ENCODE results near the gene ASCC1.
"Not testable (repeated sequence)": the region's sequence is repeated elsewhere in the genome, so short reads cannot be mapped to it uniquely, and the experiment has no call there.

Gene ASCC1

DNA sequence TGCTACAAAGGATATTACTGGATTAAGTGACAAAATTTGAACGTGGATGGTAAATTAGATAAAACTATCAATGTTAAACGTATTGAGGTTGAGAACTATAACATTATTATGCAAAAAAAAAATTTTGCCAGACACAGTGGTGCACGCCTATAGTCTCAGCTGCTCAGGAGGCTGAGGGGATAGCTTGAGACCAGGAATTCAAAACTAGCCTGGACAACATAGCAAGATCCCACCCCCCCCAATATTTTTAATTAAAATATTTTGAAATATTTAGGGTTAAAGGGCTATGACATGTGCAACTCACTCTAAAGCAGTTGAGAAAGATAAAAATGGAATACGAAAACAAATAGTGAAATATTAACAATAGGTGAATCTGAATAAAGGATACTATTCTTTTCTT lies 45.3 kb downstream of the ASCC1 start:
- ATAC-seq (no peak), DNase-seq (no peak)

DNA sequence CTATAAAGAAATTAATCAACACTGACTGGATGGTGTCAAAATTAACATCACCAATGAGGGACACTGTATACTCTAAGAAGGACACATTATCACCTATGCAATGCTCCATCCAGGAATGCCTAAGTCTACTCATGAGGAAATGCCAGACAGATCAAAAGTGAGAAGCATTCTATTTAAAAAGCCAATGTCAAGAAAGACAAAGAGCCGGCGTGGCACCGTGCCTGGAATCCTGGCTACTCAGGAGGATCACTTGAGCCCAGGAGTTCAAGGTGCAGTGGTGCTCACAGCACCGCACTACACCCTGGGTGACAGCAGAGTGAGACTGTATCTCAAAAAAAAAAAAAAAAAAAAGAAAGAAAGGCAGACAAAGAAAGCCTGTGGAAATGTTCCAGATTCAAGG lies 45.8 kb downstream of the ASCC1 start:
- ATAC-seq = no peak

DNA sequence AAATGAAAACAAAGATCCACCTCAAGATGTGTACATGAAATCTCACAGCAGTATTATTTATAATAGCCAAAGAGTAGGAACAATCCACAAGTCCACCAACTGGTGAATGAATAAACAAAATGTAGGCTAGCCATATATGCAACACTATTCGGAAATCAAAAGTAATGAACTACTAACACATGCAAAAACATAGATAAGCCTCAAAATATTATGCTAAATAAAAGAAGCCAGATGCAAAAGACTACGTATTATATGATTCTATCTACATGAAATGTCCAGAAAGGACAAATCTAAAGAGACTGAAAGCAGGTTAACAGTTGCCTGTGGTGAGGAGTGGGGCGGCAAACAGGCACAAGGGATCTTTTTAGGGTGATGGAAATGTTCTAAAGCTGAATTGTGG lies 49.0 kb downstream of the ASCC1 start:
- no peak for ATAC-seq
- no peak for DNase-seq

More for the DNA sequence above, 45.8 kb downstream of the ASCC1 start:
- no peak for DNase-seq

DNA sequence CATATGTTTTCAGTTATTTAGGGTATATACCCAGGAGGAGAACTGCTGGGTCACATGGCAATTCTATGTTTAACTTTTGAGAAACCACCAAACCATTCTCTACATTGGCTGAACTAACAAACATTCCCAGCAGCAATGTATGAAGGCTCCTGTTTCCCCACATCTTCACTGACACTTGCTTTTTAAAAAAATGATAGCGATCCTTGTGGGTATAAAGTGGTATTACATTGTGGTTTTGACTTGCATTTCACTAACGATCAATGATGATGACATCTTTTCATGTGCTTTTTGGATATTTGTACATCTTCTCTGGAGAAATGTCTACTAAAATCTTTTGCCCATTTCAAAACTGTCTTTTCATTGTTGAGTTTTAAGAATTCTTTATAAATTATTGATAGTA lies 51.5 kb downstream of the ASCC1 start:
- ATAC-seq (no peak), DNase-seq (no peak)

DNA sequence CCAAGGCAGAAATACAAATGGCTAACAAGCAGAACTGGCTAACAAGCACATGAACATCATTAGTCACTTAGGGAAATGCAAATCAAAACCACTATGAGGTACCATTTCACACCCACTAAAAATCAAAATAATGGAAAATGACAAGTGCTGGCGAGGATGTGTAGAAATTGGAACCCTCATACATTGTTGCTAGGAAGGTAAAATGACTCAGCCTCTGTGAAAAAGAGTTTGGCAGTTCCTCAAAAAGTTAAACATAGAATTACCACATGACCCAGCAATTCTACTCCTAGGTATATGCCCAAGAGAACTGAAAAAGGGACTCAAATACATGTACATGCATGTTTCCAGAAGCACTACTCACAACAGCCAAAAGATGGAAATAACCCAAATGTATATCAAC lies 53.1 kb downstream of the ASCC1 start:
- peak; percentile 97 for ATAC-seq
- DNase-seq = no peak

DNA sequence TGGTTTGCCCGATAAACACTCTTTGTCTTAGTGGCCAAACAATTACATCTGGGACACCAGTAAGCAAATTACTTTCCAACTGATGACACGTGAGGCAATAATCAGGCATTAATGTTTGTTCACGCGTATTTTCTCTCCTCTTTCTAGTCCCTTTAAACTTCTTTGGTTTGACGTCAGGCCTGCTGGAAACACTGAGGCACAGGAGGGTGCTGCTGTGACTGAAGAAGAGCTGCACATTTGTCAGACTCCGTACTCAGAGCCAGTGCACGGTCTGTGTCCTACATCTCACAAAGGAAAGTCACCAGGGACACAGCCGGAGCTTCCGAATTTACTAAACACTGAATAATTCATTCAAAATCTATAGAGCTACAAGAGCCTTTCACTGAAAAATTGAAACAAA lies 57.9 kb downstream of the ASCC1 start:
- ATAC-seq (no peak), DNase-seq (no peak)

DNA sequence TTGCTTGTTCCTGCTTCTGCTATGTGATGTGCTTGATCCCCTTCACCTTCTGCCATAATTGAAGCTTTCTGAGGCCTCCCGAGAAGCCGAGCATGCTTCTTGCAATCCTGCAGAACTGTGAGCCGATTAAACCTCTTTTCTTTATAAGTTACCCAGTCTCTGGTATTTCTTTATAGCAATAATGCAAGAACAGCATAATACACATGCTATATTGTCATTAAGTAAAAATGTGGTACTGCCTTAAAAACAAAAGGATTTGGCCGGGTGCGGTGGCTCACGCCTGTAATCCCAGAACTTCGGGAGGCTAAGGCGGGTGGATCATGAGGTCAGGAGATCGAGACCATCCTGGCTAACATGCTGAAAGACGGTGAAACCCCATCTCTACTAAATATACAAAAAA lies 59.9 kb downstream of the ASCC1 start:
- no peak for DNase-seq
- ATAC-seq = no peak

DNA sequence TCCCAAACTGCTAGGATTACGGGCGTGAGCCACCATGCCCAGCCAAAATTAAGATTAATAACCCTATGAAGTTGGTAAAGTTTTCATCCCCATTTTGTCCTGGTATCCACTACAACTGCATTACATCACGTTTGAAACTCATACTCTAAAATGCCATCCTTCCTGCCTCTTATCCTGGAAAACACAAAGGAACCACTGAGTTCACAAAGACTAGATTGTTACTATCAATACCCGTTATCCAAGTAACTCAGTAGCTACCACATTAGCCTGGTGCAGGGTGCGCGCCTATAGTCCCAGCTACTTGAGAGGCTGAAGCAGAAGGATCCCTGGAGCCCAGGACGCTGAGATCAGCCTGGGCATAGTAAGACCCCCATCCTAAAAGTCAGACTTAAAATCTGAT lies 63.8 kb downstream of the ASCC1 start:
- DNase-seq (no peak), ATAC-seq (no peak)

DNA sequence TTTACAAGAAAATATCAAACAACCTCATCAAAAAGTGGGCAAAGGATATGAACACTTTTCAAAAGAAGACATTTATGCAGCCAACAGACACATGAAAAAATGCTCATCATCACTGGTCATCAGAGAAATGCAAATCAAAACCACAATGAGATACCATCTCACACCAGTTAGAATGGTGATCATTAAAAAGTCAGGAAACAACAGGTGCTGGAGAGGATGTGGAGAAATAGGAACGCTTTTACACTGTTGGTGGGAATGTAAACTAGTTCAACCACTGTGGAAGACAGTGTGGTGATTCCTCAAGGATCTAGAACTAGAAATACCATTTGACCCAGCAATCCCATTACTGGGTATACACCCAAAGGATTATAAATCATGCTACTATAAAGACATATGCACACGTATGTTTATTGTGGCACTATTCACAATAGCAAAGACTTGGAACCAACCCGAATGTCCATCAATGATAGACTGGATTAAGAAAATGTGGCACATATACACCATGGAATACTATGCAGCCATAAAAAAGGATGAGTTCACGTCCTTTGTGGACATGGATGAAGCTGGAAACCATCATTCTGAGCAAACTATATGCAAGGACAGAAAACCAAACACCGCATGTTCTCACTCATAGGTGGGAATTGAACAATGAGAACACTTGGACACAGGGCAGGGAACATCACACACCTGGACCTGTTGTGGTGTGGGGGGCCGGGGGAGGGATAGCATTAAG lies 65.2 kb downstream of the ASCC1 start:
- ATAC-seq, DNase-seq: not testable (repeated sequence)

DNA sequence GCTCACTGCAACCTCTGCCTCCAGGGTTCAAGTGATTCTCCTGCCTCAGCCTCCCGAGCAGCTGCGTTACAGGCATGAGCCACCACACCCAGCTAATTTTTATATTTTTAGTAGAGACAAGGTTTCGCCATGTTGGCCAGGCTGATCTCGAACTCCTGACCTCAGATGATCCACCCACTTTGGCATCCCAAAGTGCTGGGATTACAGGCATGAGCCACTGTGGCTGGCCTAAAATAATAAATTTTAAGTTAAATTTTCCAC lies 68.8 kb downstream of the ASCC1 start:
- ATAC-seq, DNase-seq: not testable (repeated sequence)

DNA sequence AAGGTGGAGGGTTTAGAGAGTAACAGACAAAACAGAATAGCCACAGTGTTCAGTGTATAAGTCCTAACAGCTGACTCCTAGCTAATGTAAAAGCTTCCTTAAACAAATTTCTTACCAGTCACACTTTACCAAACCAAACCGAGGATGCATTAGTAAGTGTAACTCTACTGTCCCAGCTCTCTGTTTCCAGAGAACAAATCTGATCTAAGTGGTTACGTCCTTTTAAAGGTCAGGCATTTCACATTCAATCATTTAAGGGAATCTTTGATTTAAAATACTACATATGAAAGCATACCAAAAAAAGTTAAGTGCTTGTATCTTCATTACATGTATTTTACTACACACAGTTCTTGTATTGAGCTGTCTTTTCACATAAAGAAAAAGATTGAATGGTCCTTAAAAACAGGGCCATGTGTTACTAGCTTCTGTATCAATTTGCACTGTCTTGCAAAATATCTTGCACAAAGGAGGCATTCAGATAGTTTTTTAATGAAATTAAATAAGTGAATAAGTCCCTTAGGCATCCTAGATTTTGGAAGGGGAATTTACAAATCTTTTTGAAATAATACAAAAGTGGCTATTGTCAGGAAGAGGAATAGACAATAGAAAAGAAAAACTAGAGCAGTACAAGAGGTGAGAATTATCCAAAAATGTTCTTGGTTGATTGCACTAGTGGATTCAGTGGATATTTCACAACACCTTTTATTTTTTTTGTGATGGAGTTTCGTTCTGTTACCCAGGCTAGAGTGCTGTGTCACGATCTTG lies 69.3 kb downstream of the ASCC1 start:
- no peak for DNase-seq
- ATAC-seq = no peak

DNA sequence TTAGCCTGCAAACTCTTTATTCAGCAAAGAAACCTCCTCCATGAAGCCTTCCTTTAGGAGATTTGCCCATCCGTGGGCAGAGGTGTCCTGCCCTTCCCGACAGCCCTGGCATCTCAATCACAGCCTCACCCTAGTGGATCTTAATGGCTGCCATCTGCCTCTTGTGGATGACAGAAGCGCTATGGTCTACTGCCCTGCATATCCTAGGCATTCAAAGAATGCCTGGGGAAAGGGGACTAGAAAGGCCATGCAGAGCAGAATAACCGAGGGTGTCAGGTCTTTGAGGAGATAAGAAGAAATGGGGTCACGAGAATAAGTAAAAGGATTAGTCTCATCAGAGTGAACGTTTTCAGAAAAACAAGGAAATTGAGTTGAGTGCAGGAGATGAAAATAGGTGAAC lies 70.0 kb downstream of the ASCC1 start:
- DNase-seq = no peak
- no peak for ATAC-seq

DNA sequence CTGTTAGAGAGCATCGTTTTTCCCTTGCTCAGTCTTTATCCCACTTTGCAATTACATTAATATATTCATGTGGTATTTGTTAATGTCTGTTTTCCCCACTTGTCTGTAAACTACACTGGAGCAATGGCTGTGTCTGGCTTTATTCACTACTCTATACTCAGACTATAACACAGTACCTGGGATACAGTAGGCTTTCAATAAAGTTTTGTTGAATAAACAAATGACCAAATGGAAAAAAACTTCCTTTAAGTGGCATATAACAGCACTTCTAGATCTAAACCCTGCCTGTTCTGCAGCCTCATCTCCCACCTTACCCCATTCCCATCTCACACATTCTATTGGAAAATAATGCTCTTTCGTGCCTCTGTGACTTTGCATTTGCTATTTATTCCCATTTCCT lies 70.4 kb downstream of the ASCC1 start:
- no peak for ATAC-seq
- DNase-seq = no peak

DNA sequence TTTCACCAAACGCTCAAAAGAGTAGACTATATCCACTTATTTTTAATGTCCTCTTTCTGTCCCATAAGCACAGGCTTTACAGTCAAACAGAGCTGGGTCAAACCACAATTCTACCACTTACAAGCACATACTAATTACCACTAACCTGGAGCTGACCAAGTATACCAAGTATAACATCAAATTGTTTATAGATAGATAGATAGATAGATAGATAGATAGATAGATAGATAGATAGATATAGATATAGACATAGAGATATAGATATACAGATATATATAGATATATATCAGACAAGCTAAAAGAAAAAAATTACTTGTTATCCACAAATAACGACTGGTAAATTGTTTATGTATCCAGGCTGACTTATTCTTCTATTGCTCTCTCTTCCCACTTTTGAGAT lies 75.2 kb downstream of the ASCC1 start:
- no peak for ATAC-seq
- no peak for DNase-seq

DNA sequence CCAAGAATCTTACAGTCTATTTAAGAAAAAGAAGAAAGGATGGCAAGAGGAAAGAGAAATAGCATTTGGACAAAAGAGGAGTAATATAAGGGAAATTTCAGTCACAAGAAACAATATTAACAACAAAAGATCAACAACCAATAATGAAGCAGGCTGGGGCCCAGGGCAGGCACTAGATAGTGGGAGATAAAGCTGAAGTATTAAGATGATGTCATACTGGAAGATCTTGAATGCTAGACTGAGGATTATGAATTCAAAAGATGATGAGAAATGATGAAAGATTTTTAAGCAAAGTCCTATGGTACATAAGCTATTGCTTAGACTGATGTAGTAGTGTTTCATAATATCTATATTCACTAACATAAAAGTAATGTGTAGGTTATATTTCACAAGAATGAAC lies 75.9 kb downstream of the ASCC1 start:
- DNase-seq (no peak), ATAC-seq (no peak)

DNA sequence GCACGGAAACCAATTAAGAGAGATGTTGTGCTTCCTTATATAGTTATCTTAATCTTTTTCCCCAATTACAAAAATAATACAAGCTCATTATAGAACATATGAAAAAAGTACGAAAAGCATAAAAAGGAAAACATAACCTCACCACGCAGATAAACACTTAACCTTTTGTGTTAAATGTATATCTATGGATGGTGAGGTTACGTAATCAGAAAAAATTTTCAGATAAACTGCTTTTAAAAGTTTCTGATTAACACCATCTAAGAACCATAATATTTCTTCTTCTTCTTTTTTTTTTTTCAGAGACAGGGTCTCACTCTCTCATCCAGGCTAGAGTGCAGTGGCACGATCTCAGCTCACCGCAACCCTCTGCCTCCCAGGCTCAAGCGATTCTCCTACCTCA lies 78.5 kb downstream of the ASCC1 start:
- ATAC-seq (no peak), DNase-seq (no peak)

DNA sequence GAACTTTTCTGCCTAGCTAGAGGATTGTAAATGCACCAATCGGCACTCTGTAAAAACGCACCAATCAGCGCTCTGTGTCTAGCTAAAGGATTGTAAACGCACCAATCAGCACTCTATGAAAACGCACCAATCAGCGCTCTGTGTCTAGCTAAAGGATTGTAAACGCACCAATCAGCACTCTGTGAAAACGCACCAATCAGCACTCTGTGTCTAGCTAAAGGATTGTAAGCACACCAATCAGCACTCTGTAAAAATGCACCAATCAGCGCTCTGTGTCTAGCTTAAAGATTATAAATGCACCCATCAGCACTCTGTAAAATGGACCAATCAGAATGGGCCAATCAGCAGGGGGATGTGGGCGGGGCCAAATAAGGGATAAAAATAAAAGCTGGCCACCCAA lies 79.9 kb downstream of the ASCC1 start:
- DNase-seq, ATAC-seq: not testable (repeated sequence)

DNA sequence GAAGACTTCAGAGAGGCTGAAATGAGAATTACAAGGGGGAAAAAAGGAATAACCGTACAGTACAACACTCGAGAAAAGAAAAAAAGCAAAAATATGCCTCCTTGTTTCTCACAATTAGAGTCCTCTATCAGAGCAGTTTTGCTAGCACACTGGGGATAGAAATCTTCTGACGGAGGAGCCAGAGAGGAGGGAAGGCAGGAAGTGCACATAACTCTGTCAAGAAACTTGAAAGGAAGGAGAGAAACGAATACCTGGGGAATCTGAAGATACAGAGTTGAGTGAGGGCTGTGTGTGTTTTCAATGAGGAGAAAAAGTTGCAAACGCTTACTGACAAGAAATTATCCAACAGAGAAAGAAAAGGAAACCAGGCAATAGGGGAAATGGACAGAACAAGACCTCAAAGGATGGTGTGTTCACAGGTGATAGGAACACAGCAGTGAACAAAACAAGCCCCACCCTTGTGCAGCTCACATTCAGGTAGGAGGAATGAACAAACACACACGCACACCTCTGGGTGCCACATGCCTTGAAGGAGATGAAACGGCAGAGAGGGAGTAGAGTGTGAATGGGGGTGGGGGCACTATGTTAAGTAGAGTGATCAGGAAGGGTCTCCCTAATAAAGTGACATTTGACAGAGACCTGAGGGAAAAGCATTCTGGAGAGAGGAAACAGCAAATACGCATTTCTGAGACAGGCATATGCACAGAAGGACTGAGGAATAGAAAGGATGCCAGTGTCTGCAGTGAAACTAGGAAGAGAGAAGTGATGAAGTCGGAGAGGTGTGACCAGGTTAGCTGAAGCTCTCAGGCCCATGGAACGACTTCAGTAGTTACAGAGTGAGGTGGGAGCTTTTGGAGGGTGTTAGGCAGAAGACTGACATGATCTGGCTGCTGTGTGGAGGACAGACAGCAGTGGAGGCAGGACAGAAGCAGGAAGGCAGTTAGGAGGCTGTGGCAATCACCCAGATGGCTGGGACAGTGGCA lies 81.0 kb downstream of the ASCC1 start:
- ATAC-seq = no peak
- no peak for DNase-seq

DNA sequence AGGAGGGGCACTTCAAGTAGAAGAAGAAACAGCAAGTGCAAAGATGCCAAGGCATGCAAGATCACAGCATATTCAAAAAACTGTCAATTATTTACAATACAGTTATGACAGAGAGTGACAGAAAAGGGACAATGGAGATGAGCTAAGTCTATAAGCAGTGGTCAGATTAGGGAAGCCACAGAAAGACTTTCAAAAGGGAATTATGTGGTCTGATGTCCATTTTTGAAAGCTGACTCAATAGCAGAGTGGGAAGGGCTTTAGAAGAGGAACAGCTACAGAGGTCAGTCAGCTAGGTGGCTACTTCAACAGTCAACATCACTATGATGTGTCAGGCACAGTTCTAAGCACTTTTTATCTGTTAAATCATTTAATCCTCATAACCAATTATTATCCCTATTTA lies 82.6 kb downstream of the ASCC1 start:
- no peak for DNase-seq
- ATAC-seq = peak; percentile 24

DNA sequence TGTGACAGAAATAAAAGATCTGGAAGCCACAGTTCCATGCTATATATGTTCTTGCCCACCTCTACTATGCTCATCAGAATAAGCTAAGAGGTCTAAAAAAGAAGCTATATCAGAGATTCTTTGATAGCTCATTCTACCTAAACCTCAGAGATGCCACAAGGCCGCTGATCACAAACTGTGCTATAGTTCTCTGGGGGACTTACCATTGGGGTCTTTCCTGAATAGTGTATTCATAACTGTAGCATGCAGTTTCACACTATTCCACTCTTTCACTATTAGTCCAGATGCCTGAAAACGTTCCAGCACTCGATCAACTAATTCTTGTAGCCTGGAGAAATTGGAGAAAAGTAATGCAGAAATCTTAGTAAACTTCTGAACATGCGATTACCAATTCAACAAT lies 83.2 kb downstream of the ASCC1 start:
- ATAC-seq (no peak), DNase-seq (no peak)

DNA sequence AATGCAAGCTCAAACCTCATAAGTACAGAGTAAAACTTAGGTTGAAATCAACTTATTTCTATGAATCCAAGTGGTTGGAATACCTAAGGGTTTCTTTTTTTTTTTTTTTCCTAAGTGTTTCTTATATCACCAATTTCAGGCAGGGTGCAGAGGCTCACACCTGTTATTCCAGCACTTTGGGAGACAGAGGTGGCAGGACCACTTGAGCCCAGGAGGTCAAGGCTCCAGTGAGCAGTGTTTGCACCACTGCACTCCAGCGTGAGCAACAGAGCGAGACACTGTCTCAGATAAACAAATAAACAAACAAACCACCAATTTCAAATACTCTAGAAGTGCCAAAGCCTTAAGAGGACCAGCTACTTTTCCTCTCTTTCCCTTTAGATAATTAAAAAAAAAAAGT lies 88.5 kb downstream of the ASCC1 start:
- no peak for ATAC-seq

DNA sequence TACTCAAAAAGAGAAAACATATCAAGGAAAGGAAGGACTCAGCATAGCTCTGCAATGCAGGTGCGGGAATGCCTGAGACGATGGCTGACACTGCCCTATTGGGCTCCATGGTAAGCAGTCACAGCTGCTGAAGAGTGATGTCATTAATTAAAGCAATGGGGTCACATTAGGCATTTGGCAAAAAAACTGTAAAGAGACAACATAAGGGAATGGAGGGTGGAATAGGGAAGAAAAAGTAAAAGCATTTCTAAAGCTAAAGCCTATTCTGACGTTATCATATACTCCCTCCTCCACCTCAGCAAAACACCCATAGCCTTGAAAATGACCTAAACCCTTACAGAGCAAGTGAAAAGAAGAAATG lies 89.2 kb downstream of the ASCC1 start:
- DNase-seq = no peak
- no peak for ATAC-seq

More for the DNA sequence above, 88.5 kb downstream of the ASCC1 start:
- no peak for DNase-seq

Data from stimulated activated naive CD8-positive, alpha-beta T cell treated with anti-CD3 and anti-CD28 coated beads, Interleukin-15, Interleukin-2, amounts not matched to agents 100 U/mL and 50 U/mL, for 24 hours (primary cell).